ENCODE data around the gene FSTL3.

DNA sequence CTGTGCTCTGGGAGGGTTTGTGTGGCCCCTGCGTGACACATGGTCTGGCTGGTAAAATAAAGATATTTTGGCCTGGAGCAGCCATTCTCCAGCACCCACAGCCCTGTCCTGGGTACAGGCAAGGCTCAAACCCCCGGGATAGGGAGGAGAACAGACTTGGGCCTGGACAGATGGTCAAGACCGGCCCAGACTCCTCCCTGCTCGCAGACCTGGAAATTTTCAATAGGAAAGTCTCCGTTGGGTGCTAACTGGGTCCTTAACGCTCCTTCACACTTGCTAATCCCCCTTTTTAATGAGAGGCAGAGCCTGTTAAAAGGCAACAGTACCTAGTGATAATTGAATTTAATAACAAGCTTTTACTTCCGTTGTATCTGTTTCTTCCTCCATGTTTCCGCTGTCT, 35.1 kb downstream of the FSTL3 start:
- TF ChIP-seq POLR2A (IDR thresholded peaks at IDR 0.05), result no peak
- TF ChIP-seq, protein P1, sequence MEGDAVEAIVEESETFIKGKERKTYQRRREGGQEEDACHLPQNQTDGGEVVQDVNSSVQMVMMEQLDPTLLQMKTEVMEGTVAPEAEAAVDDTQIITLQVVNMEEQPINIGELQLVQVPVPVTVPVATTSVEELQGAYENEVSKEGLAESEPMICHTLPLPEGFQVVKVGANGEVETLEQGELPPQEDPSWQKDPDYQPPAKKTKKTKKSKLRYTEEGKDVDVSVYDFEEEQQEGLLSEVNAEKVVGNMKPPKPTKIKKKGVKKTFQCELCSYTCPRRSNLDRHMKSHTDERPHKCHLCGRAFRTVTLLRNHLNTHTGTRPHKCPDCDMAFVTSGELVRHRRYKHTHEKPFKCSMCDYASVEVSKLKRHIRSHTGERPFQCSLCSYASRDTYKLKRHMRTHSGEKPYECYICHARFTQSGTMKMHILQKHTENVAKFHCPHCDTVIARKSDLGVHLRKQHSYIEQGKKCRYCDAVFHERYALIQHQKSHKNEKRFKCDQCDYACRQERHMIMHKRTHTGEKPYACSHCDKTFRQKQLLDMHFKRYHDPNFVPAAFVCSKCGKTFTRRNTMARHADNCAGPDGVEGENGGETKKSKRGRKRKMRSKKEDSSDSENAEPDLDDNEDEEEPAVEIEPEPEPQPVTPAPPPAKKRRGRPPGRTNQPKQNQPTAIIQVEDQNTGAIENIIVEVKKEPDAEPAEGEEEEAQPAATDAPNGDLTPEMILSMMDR (IDR thresholded peaks at IDR 0.05), result no peak
